ENCODE data around the gene DLK2.
"Not testable (repeated sequence)": the region's sequence is repeated elsewhere in the genome, so short reads cannot be mapped to it uniquely, and the experiment has no call there.

DLK2 gene

DNA sequence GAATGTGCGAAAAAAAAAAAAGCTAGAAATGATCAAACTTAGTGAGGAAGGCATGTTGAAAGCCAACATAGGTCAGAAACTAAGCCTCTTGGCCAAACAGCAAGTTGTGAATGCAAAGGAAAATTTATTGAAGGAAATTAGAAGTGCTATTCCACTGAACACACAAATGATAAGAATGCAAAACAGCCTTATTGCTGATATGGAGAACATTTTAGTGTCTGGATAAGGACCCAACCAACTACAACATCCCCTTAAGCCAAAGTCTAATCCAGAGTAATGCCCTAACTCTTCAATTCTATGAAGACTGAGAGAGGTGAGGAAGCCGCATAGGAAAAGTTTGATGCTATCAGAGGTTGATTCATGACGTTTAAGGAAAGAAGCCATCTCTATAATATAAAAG is 33.5 kb downstream of the DLK2 start:
- no peak overlapping the region for H3K27ac ChIP-seq (ENCODE audit: low read length)
- H3K27me3 ChIP-seq (ENCODE audit: low read depth, low read length): peaks cover 11% of the 10 kb centered on the region
- peaks cover 4% of the 10 kb centered on the region for H3K4me1 ChIP-seq (ENCODE audit: low read length)
- no peaks in the 10 kb centered on the region for H4K20me1 ChIP-seq (ENCODE audit: insufficient read depth, low read length)
- no peak overlapping the region for H3K4me3 ChIP-seq (ENCODE audit: low read length)
- H3K4me2 ChIP-seq (ENCODE audit: low read length): no peak overlapping the region
- H3K79me2 ChIP-seq (ENCODE audit: low read length): no peaks in the 10 kb centered on the region
- H3K36me3 ChIP-seq (replicated peaks; ENCODE audit: low read depth, low read length): no peaks in the 10 kb centered on the region
- H3K9me3 ChIP-seq (ENCODE audit: insufficient read depth, low read length): no peaks in the 10 kb centered on the region
- TF ChIP-seq EZH2phosphoT487 (IDR thresholded peaks at IDR 0.05; ENCODE audit: low read depth): no peak
- TF ChIP-seq, protein P1, sequence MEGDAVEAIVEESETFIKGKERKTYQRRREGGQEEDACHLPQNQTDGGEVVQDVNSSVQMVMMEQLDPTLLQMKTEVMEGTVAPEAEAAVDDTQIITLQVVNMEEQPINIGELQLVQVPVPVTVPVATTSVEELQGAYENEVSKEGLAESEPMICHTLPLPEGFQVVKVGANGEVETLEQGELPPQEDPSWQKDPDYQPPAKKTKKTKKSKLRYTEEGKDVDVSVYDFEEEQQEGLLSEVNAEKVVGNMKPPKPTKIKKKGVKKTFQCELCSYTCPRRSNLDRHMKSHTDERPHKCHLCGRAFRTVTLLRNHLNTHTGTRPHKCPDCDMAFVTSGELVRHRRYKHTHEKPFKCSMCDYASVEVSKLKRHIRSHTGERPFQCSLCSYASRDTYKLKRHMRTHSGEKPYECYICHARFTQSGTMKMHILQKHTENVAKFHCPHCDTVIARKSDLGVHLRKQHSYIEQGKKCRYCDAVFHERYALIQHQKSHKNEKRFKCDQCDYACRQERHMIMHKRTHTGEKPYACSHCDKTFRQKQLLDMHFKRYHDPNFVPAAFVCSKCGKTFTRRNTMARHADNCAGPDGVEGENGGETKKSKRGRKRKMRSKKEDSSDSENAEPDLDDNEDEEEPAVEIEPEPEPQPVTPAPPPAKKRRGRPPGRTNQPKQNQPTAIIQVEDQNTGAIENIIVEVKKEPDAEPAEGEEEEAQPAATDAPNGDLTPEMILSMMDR (IDR thresholded peaks at IDR 0.05; ENCODE audit: low read depth, low read length): no peak
- no peak overlapping the region for H2AFZ ChIP-seq (ENCODE audit: low read depth, low read length)
- H3K9ac ChIP-seq (ENCODE audit: low read length): no peak overlapping the region

DNA sequence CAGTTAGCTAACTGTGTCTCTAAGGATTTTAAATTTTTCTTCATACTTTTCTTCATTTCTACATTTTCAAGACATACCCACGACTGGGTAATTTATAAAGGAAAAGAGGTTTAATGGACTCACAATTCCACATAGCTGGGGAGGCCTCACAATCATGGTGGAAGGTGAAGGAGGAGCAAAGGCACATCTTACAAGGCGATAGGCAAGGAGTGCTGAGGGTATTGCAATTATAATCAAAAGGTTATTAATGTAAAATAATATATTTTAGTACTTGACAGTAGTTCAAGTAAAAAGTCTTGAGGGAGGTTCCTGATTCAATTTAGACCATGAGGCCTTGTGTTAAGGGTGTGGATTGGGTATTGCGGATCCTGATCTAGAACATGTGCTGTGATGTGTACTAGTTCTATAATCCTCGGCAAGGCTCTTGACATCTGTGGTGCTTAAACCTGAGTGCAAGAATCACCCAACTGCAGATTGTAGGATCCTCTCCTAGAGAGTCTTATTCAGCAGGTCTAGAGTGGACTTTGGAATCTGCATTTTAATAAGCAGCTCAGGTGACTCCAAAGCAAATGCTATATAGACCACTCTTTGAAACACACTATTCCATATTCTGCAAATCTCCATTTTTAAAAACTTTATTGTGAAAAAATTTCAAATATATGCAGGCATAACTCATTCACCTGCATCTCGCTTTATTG is 35.2 kb downstream of the DLK2 start:
- Histone ChIP-seq H3K79me2 (ENCODE audit: low read length) (no peaks in the 10 kb centered on the region), H3K4me2 (ENCODE audit: low read length) (no peak overlapping the region), H4K20me1 (ENCODE audit: insufficient read depth, low read length) (no peaks in the 10 kb centered on the region), H2AFZ (ENCODE audit: low read depth, low read length) (no peak overlapping the region), H3K4me3 (ENCODE audit: low read length) (no peak overlapping the region), H3K4me1 (ENCODE audit: low read length) (peaks cover 3% of the 10 kb centered on the region; the same call in 1 of the 2 replicates), H3K27ac (ENCODE audit: low read length) (no peak overlapping the region), H3K36me3 (replicated peaks; ENCODE audit: low read depth, low read length) (no peaks in the 10 kb centered on the region), H3K9me3 (ENCODE audit: insufficient read depth, low read length) (no peaks in the 10 kb centered on the region), H3K9ac (ENCODE audit: low read length) (no peak overlapping the region), H3K27me3 (ENCODE audit: low read depth, low read length) (peaks cover 11% of the 10 kb centered on the region)
- TF ChIP-seq EZH2phosphoT487 (IDR thresholded peaks at IDR 0.05; ENCODE audit: low read depth): no peak

DNA sequence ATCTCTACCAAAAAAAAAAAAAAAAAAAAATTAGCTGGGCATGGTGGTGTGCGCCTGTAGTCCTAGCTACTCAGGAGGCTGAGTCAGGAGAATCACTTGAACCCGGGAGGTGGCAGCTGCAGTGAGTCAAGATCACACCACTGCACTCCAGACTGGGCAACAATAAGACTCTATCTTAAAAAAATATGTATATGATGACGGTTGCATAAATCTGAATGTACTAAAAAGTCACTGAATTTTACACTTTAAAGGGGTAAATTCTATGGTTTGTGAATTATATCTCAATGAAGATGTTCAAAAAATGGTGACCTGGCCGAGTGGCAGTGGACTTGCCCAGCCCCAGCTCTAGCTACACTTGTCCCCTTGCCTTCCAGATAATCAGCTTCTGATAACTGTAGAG is 38.4 kb downstream of the DLK2 start:
- H2AFZ ChIP-seq (ENCODE audit: low read depth, low read length): no peak overlapping the region
- no peak overlapping the region for H3K27ac ChIP-seq (ENCODE audit: low read length)
- H3K9me3 ChIP-seq (ENCODE audit: insufficient read depth, low read length): no peaks in the 10 kb centered on the region
- no peak overlapping the region for H3K4me3 ChIP-seq (ENCODE audit: low read length)
- no peaks in the 10 kb centered on the region for H3K4me1 ChIP-seq (ENCODE audit: low read length)
- no peaks in the 10 kb centered on the region for H3K79me2 ChIP-seq (ENCODE audit: low read length)
- no peak overlapping the region for H3K9ac ChIP-seq (ENCODE audit: low read length)
- H3K4me2 ChIP-seq (ENCODE audit: low read length): no peak overlapping the region
- no peaks in the 10 kb centered on the region for H4K20me1 ChIP-seq (ENCODE audit: insufficient read depth, low read length)
- TF ChIP-seq, protein P1 (IDR thresholded peaks at IDR 0.05; ENCODE audit: low read depth, low read length): no peak
- no peak for TF ChIP-seq EZH2phosphoT487 (IDR thresholded peaks at IDR 0.05; ENCODE audit: low read depth)
- peaks cover 11% of the 10 kb centered on the region for H3K27me3 ChIP-seq (ENCODE audit: low read depth, low read length)
- H3K36me3 ChIP-seq (replicated peaks; ENCODE audit: low read depth, low read length): no peaks in the 10 kb centered on the region

DNA sequence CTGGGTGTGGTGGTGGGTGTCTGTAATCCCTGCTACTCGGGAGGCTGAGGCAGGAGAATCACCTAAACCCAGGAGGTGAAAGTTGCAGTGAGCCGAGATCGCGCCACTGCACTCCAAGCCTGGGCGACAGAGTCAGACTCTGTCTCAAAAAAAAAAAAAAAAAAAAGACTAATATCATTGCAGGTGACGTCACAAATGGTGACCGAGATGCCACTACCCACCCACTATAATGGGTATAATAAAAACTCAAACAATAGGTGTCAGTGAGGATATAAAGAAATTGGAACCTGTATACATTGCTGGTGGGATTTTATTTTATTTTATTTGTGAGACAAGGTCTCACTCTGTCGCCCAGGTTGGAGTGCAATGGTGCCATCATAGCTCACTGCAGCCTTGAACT is 40.1 kb downstream of the DLK2 start:
- H3K79me2 ChIP-seq (ENCODE audit: low read length); H3K27ac ChIP-seq (ENCODE audit: low read length): not testable (repeated sequence)
- H3K27me3 ChIP-seq (ENCODE audit: low read depth, low read length): peaks cover 11% of the 10 kb centered on the region

DNA sequence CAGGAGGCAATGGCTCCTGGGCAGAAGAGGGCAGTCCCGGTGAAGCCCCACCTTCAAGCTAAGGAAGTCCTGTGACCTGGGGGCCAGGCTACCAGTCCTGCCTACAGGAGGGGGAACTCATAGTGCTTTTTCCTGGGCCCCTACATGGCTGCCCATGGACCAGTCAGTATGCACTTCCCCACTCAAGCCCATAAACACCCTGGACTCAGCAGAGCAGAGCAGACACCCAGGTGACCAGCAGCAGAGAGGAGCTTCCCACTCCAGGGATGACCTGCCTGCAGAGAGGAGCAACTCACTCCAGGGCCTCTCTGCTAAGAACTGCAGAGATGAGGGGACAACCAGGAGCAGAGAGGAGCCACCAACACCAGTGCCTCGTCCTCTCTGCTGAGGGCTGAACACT is 42.3 kb downstream of the DLK2 start:
- no peaks in the 10 kb centered on the region for H3K79me2 ChIP-seq (ENCODE audit: low read length)

More for the DNA sequence above, 40.1 kb downstream of the DLK2 start:
- not testable (repeated sequence) for H3K36me3 ChIP-seq (replicated peaks; ENCODE audit: low read depth, low read length); H3K9me3 ChIP-seq (ENCODE audit: insufficient read depth, low read length); H3K4me3 ChIP-seq (ENCODE audit: low read length); H3K4me2 ChIP-seq (ENCODE audit: low read length); H2AFZ ChIP-seq (ENCODE audit: low read depth, low read length); H3K4me1 ChIP-seq (ENCODE audit: low read length); H3K9ac ChIP-seq (ENCODE audit: low read length); H4K20me1 ChIP-seq (ENCODE audit: insufficient read depth, low read length)

More for the DNA sequence above, 42.3 kb downstream of the DLK2 start:
- Histone ChIP-seq H3K4me3 (ENCODE audit: low read length) (no peak overlapping the region), H3K27ac (ENCODE audit: low read length) (no peak overlapping the region), H3K36me3 (replicated peaks; ENCODE audit: low read depth, low read length) (no peaks in the 10 kb centered on the region), H3K9me3 (ENCODE audit: insufficient read depth, low read length) (no peaks in the 10 kb centered on the region), H3K27me3 (ENCODE audit: low read depth, low read length) (peaks cover 9% of the 10 kb centered on the region), H3K4me1 (ENCODE audit: low read length) (no peaks in the 10 kb centered on the region), H4K20me1 (ENCODE audit: insufficient read depth, low read length) (no peaks in the 10 kb centered on the region), H2AFZ (ENCODE audit: low read depth, low read length) (no peak overlapping the region), H3K9ac (ENCODE audit: low read length) (no peak overlapping the region), H3K4me2 (ENCODE audit: low read length) (no peak overlapping the region)
- no peak for TF ChIP-seq EZH2phosphoT487 (IDR thresholded peaks at IDR 0.05; ENCODE audit: low read depth)
- TF ChIP-seq, protein P1 (IDR thresholded peaks at IDR 0.05; ENCODE audit: low read depth, low read length): no peak
